IPS-18a (cell line): ENCODE measurements around the gene ITIH5.
"Not testable (repeated sequence)": the region's sequence is repeated elsewhere in the genome, so short reads cannot be mapped to it uniquely, and the experiment has no call there.

ENCODE experiments used
- H3K27ac ChIP-seq: one replicate; pipeline ENCODE4 v1.5.1; 2013; ENCODE audit warnings: low read length
- H3K27me3 ChIP-seq: one replicate; pipeline ENCODE4 v1.6.1; 2013; ENCODE audit warnings: mild to moderate bottlenecking, low read length; ENCODE audit not compliant: control insufficient read depth, insufficient read depth
- H3K36me3 ChIP-seq: one replicate; pipeline ENCODE4 v1.6.1; 2013; ENCODE audit warnings: low read depth, low read length; ENCODE audit not compliant: control insufficient read depth
- H3K4me1 ChIP-seq: one replicate; pipeline ENCODE4 v1.6.1; 2013; ENCODE audit warnings: low read depth, low read length; ENCODE audit not compliant: control insufficient read depth
- H3K4me3 ChIP-seq: one replicate; pipeline ENCODE4 v1.5.1; 2013; ENCODE audit warnings: low read length
- H3K9ac ChIP-seq: one replicate; pipeline ENCODE4 v1.6.1; 2013; ENCODE audit warnings: mild to moderate bottlenecking, low read length, moderate library complexity
- H3K9me3 ChIP-seq: one replicate; pipeline ENCODE4 v1.6.1; 2013; ENCODE audit warnings: low read depth, low read length; ENCODE audit not compliant: control insufficient read depth

Gene ITIH5

DNA sequence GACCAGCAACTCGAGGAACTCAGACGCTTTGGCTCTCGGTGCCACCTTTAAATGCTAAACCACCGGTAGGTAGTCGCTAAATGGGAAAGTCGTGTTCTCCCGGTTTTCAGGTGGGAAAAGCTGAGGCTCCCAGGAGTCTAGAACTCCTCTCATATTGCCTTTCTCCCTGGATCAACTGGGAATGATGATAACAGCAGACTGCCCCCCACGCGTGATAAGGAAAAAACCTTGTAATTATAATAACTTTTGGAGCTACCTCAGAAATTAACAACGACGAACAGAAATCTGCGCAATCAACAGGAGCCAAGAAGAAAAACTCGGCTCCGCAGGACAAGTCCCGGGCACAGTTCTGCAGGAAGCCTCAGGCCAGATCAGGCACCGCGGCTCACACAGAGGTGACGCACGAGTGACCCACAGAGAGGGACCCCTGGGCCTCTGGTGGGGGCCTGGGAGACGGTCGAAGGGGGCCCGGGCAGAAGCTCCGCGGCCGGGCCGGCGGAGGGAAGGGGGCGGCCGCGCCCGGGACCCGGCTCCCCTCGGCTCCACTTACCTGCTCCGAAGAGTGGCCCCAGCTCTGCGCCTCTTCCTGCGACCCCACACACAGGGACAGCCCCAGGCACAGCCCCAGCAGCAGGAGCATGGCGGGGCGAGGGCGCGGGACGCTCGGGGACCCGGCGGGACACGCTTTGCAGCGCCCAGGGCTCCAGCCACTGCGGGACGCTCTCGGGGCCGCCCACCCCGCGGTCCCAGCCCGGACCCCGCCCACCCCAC lies at the start of gene ITIH5:
Gene ITIH5, minus strand, starts transcription at position 714 of the 771 bp plus-strand sequence. Its CDS starts 74 bp downstream, at position 640.
- H3K36me3 ChIP-seq: no peaks in the 10 kb centered on the region
- peak within 1 kb of the TSS; percentile 67 for H3K4me3 ChIP-seq
- H3K9ac ChIP-seq: no peak within 1 kb of the TSS
- H3K27ac ChIP-seq: no peak within 1 kb of the TSS
- H3K4me1 ChIP-seq: peaks cover 14% of the 10 kb centered on the region
- H3K27me3 ChIP-seq: peaks cover 43% of the 10 kb centered on the region
- H3K9me3 ChIP-seq: no peaks in the 10 kb centered on the region

DNA sequence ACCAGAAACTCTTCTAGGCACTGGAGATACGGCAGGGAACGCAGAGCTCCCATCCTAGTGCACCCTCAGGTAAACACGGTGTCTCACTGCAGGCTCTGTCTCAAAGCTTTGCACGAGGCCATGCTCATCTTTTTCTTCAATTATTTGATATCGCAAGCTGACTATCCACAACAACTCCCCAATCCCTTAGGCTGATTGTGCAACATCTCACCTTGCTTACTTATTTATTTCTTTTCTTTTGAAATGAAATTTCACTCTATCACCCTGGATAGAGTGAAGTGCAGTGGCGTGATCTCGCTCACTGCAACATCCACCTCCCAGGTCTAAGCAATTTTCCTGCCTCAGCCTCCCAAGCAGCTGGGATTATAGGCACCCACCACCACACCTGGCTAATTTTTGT lies 48.7 kb upstream of the ITIH5 start:
- no peaks in the 10 kb centered on the region for H3K4me1 ChIP-seq
- no peaks in the 10 kb centered on the region for H3K36me3 ChIP-seq
- no peak overlapping the region for H3K4me3 ChIP-seq
- H3K9ac ChIP-seq: no peak overlapping the region
- no peaks in the 10 kb centered on the region for H3K9me3 ChIP-seq
- H3K27me3 ChIP-seq: no peaks in the 10 kb centered on the region
- H3K27ac ChIP-seq: no peak overlapping the region

DNA sequence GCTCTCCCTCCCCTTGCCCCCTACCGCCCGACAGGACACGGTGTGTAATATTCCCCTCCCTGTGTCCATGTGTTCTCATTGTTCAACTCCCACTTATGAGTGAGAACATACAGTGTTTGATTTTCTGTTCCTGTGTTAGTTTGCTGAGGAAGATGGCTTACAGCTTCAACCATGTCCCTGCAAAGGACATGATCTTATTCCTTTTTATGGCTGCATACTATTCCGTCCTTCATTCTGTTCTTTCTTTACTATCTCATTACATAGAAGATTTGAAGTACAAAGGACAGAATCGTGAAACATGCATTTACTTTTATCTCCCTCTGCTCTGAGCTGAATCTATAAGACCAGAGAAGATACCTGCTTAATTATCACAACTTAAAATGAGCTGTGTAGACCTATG lies 44.3 kb upstream of the ITIH5 start:
- H3K36me3 ChIP-seq, H3K4me3 ChIP-seq, H3K27me3 ChIP-seq, H3K9ac ChIP-seq, H3K4me1 ChIP-seq, H3K27ac ChIP-seq, H3K9me3 ChIP-seq: not testable (repeated sequence)

- no peaks in the 10 kb centered on the region for H3K9me3 ChIP-seq
- no peak overlapping the region for H3K9ac ChIP-seq
- no peak overlapping the region for H3K4me3 ChIP-seq
- no peak overlapping the region for H3K27ac ChIP-seq
- no peaks in the 10 kb centered on the region for H3K27me3 ChIP-seq
- H3K36me3 ChIP-seq: no peaks in the 10 kb centered on the region
- no peaks in the 10 kb centered on the region for H3K4me1 ChIP-seq
Observed at GRCh38 chr10:7710446-7710845, 43.7 kb upstream of the ITIH5 start.

DNA sequence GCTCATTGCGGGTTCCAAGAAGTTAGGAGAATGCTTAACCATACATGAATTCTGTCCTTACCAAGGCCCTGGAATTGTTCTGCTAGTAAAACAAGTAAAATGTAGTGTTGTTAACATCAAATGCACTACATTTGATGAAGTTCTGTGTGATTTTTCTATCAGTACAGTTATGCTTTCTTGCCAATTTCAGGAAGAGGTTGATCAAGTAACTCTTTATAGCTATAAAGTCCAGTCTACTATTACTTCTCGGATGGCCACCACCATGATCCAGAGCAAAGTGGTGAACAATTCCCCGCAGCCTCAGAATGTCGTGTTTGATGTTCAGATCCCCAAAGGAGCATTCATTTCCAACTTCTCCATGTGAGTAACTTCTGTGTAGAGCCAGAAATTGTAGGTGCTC lies 42.1 kb upstream of the ITIH5 start:
- H3K27me3 ChIP-seq: no peaks in the 10 kb centered on the region
- H3K4me1 ChIP-seq: no peaks in the 10 kb centered on the region
- no peak overlapping the region for H3K27ac ChIP-seq
- no peaks in the 10 kb centered on the region for H3K9me3 ChIP-seq
- no peak overlapping the region for H3K4me3 ChIP-seq
- H3K36me3 ChIP-seq: no peaks in the 10 kb centered on the region
- no peak overlapping the region for H3K9ac ChIP-seq

DNA sequence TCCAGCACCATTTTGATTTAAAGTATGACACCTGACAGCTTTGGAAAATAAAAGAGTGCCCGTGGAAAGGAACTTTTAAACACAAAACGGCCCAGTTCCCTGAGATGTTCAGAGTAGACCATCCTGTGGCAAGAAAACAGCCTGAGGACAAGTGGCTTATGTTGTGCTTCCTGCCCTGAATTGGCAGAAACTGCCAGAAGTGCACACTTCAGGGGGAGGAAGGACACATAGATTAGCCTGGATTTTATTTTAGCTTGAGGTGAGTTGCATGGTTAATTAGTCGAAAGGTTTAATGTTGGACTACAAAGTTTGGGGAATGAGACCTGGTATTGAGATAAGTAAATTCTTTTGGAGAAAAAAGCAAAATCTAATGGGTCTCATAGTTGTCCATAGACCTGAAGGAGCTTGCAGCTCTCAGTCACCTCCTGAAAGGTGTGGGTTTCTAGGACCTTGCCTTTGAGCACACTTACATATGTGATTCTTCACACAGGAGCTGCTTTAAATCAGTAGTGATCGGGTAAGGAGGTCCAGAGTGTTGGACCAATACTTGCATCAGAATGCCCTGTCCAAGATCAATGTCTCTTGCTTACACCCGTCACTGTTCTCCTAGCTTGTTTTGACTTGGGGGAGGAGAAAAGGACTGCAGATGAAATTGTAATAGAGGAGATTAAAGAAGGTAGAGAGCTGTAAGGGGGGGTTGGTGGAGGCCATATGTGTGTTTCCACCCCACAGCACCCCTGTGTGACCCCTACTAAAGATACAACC lies 41.3 kb upstream of the ITIH5 start:
- H3K4me3 ChIP-seq: no peak overlapping the region
- H3K27me3 ChIP-seq: no peaks in the 10 kb centered on the region
- H3K27ac ChIP-seq: no peak overlapping the region
- H3K9ac ChIP-seq: no peak overlapping the region
- no peaks in the 10 kb centered on the region for H3K4me1 ChIP-seq
- H3K9me3 ChIP-seq: no peaks in the 10 kb centered on the region
- H3K36me3 ChIP-seq: no peaks in the 10 kb centered on the region

DNA sequence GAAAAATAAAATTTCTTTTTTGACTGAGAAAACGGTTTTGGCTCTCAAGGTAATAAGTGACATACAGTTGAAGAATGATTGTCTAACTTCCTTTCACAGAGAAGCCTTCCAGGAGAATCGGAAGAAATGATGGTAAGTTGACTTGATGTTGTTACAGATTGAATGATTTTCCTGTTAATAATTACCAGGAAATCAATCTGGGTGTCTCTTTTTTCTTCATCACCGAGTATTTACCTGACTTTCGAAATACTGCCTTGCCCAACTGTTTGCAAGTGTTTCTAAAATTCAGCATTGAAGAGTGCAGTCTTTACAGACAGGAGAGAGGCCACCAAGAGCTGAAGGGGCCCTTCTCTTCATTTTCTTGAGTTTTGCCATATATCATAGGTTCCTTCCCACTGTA lies 40.3 kb upstream of the ITIH5 start:
- Histone ChIP-seq H3K27ac (no peak overlapping the region), H3K9me3 (no peaks in the 10 kb centered on the region), H3K36me3 (no peaks in the 10 kb centered on the region), H3K27me3 (no peaks in the 10 kb centered on the region), H3K4me1 (no peaks in the 10 kb centered on the region), H3K9ac (no peak overlapping the region), H3K4me3 (no peak overlapping the region)

GRCh38 chr10:7706534-7707073 lies 39.8 kb upstream of the ITIH5 start:
- no peaks in the 10 kb centered on the region for H3K9me3 ChIP-seq
- no peak overlapping the region for H3K4me3 ChIP-seq
- H3K9ac ChIP-seq: no peak overlapping the region
- H3K4me1 ChIP-seq: no peaks in the 10 kb centered on the region
- H3K27me3 ChIP-seq: no peaks in the 10 kb centered on the region
- no peak overlapping the region for H3K27ac ChIP-seq
- H3K36me3 ChIP-seq: no peaks in the 10 kb centered on the region

GRCh38 chr10:7705341-7705740 lies 38.6 kb upstream of the ITIH5 start:
- Histone ChIP-seq H3K9me3 (no peaks in the 10 kb centered on the region), H3K27me3 (no peaks in the 10 kb centered on the region), H3K36me3 (no peaks in the 10 kb centered on the region), H3K27ac (no peak overlapping the region), H3K4me3 (no peak overlapping the region), H3K9ac (no peak overlapping the region), H3K4me1 (no peaks in the 10 kb centered on the region)

DNA sequence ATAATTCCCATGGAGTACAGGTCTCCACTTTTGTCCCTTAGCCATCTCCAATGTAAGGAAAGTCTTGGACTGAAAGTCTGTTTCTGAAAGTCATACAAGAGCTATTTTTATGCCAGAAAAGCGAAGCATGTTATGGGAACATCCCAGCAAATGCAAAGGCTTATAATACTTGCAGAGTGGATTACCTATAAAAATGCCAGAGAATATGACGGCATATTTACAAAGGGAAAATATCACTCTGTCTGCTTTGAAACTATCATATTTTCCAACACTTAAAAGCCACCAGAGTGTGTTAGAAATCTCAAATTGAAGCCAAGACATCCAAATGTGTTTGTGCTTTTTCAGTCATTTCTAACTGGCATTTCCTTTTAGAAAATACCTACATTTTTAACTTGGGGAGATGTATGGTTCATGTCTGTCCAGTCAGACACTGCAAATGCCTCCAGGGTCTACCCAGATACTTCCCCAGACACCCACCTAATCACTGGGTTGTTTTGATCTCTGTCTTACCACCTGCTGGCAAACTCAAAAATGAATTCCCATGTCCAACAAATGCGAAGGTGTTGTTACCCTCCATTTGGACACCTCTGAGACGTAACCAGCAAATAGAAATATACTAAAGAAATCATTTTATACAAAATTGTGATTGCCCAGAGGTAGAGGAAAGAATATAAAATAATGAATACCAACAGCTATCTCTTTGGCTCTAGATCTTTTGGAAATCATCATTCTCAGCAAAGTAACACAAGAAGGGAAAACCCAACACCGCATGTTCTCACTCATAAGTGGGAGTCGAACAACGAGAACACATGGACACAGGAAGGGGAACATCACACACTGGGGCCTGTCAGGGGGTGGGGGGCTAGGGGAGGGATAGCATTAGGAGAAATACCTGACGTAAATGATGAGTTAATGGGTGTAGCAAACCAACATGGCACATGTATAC lies 37.6 kb upstream of the ITIH5 start:
- no peaks in the 10 kb centered on the region for H3K4me1 ChIP-seq
- no peak overlapping the region for H3K9ac ChIP-seq
- no peak overlapping the region for H3K4me3 ChIP-seq
- H3K36me3 ChIP-seq: no peaks in the 10 kb centered on the region
- no peaks in the 10 kb centered on the region for H3K27me3 ChIP-seq
- H3K9me3 ChIP-seq: no peaks in the 10 kb centered on the region
- H3K27ac ChIP-seq: no peak overlapping the region

DNA sequence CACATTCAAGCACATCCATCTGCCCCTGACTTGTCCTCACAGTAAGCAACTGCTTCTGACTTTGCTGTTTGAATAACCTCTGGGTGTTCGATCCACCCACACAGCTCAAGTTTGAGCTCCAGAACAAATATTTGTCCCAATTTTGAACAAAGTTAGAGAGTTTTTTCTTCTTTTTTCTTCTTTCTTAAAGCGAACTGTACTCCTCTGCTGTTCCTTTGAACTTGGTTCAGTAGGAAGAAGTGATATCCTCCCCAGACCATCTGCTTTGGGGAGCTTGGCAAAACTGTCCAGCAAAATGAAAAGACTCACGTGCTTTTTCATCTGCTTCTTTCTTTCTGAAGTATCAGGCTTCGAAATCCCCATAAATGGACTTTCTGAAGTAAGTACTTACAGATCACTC lies 36.4 kb upstream of the ITIH5 start, which contains the start of gene ITIH2:
Gene ITIH2, plus strand, starts transcription at position 177 of the 400 bp plus-strand sequence. Its CDS starts 119 bp downstream, at position 296.
- Histone ChIP-seq H3K9me3 (no peaks in the 10 kb centered on the region), H3K27me3 (no peaks in the 10 kb centered on the region), H3K27ac (no peak within 1 kb of the TSS), H3K4me1 (no peaks in the 10 kb centered on the region), H3K9ac (no peak within 1 kb of the TSS), H3K4me3 (no peak within 1 kb of the TSS), H3K36me3 (no peaks in the 10 kb centered on the region)
